ENCODE results near the gene SEMA6D.

- TF ChIP-seq, protein P1, sequence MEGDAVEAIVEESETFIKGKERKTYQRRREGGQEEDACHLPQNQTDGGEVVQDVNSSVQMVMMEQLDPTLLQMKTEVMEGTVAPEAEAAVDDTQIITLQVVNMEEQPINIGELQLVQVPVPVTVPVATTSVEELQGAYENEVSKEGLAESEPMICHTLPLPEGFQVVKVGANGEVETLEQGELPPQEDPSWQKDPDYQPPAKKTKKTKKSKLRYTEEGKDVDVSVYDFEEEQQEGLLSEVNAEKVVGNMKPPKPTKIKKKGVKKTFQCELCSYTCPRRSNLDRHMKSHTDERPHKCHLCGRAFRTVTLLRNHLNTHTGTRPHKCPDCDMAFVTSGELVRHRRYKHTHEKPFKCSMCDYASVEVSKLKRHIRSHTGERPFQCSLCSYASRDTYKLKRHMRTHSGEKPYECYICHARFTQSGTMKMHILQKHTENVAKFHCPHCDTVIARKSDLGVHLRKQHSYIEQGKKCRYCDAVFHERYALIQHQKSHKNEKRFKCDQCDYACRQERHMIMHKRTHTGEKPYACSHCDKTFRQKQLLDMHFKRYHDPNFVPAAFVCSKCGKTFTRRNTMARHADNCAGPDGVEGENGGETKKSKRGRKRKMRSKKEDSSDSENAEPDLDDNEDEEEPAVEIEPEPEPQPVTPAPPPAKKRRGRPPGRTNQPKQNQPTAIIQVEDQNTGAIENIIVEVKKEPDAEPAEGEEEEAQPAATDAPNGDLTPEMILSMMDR (IDR thresholded peaks at IDR 0.05) = no peak
- no peak for TF ChIP-seq POLR2A (IDR thresholded peaks at IDR 0.05)
These were observed 32.0 kb upstream of the SEMA6D start for GRCh38 chr15:47685141-47685870.

Data from suprapubic skin (tissue), 3 donors.